HG03045 (cell line): ENCODE results near the gene SF3B3.

Experiments
- ATAC-seq: cut with Tn5 transposase; IDR thresholded peaks from one replicate; pipeline ENCODE4 v1.9.1; 2021; ENCODE audit warnings: mild to moderate bottlenecking, moderate library complexity; ENCODE audit not compliant: unreplicated experiment

SF3B3 gene

DNA sequence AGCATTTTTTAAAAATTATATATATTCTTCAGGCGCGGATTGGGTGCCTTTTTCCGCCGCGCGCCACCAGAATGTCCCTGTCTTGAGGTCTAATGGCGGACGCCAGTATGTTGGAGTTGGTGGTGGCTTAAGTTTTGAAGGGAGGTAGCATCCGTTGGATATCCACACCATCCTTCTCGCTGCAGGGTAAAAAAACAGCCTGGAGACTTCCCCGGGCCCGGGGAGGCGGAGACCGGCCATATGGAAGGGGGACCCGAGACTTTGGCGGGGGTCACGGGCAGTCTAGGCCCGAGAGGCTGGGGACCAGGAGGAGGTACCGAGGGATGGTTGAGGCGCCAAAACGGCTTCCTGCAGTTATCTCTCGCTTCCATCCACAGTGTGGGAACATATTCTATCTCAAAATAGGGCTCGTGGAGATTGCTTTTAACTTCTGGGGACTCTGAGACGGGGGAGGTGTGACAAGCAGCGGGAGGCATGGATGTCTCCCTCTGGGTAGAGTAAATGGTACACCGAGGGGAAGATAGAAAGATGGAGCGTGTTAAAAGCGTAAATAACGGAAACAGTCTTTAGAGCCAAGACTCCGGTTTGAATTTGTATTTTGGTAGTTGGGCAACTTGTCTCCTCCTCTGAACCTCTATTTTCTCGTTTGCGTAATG, at the start of gene SF3B3:
TSS of gene SF3B3 (plus strand) at position 74 of the 656 bp plus-strand sequence. CDS start 2,841 bp downstream, outside the sequence.
- peak; percentile 52 for ATAC-seq

DNA sequence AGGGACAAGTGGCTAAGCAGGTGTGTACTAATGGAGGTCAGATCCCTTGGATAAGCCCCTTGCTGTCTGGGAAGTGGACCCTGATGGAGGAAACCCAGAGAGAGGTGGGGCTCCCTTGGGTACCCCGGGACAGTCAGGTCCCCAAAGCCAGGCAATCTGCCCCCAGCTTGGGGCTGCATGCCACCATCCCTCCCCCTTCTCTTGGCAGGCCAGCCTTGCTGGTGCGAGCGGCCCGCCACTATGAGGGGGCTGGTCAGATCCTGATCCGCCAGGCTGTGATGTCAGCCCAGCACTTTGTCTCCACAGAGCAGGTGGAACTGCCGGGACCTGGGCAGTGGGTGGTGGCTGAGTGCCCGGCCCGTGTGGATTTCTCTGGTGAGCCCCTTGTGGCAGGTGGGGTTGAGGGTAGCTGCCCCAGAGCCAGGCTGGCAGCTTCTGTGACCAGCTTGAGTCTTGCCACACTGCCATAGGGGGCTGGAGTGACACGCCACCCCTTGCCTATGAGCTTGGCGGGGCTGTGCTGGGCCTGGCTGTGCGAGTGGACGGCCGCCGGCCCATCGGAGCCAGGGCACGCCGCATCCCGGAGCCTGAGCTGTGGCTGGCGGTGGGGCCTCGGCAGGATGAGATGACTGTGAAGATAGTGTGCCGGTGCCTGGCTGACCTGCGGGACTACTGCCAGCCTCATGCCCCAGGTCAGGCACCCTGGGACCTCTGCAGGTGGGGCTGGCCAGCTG, 49.1 kb upstream of the SF3B3 start:
- no peak for ATAC-seq

DNA sequence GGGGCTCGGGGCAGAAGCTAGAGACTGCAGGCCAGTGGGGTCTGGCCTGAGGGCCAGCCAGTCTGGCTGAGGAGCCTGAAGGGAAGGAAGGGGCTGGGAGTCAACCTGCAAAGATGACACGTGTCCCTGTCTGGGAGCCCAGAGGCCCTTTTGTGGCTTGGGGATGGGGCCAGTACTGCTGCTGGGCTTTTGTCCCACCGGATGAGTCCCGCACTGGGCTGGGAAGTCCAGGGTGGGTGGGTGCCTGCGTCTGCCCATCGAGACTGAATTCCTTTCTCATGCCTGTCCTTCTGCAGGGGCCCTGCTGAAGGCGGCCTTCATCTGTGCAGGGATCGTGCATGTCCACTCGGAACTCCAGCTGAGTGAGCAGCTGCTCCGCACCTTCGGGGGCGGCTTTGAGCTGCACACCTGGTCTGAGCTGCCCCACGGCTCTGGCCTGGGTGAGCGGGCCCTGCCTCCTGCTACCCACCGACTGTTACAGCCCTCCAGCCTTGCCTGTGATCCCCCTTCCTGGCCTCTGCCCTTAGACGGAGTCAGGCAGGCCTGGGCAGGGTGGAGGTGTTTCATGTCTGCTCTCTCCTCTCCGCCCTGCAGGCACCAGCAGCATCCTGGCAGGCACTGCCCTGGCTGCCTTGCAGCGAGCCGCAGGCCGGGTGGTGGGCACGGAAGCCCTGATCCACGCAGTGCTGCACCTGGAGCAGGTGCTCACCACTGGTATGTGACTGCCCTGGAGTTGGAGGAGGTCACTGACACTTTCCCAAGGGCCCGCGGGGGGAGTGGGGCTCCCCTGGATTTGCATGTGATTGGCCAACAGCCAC, 48.4 kb upstream of the SF3B3 start:
- ATAC-seq, result no peak

DNA sequence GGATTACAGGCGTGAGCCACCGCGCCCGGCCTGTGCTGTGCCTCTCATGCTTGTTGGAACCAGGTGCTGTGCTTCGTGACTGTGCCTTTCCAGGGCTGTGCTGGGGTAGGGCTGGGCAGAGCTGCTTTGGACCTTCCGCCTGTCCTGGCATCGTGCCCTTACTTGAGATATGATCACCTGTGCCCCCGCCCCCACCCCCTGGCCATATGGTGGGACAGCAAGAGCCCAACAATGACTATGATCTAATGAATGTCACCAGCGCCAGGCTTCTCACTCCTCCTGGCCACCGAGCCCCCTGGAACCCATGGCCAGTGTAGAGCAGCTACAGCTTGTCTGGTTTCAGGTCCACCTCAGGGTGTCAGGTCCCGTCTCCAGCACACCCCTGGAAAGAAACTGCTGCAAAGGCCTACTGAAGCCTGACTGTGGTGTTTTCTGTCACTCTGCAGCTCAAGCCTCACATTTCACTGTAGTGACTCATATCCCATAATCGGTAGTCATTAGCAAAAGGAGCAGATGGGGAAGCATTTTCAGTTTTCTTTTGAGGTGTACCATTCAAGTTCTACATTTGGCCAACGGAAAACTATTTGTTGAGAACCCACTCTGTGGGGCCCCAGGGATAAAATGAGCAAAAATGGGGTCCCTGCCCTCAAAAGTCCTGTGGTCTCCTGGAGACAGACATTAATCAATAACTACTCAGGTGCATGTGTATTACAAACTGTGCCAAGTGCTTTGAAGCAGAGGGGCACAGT, 47.2 kb upstream of the SF3B3 start:
- ATAC-seq, result peak; percentile 77

DNA sequence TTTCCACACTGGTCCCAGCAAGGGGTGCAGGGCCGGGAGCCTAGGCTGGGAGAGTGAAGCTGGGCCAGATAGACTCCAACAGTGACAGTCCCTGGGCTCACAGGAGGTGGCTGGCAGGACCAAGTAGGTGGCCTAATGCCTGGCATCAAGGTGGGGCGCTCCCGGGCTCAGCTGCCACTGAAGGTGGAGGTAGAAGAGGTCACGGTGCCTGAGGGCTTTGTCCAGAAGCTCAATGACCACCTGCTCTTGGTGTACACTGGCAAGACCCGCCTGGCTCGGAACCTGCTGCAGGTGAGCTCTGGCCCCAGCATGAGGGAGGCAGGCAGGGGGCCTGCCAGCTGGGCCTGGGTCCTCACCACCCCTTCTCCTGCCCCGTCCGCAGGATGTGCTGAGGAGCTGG, 45.4 kb upstream of the SF3B3 start:
- ATAC-seq, result no peak

DNA sequence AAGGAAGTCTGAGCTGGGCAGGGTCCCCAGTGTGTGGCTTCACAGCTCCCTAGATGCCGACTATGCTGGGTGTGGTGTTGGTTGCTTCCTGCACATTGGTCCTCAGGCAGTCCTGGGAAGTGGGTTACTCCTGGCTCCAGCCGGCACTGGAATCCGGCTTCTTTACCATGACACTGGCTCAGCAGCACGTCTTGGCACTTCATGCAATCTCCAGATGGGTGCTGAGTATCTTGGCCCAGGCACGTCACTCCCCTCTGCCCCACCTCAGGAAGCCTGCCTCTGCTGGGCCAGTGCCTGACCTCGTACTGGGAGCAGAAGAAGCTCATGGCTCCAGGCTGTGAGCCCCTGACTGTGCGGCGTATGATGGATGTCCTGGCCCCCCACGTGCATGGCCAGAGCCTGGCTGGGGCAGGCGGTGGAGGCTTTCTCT, 44.7 kb upstream of the SF3B3 start:
- ATAC-seq, result no peak

DNA sequence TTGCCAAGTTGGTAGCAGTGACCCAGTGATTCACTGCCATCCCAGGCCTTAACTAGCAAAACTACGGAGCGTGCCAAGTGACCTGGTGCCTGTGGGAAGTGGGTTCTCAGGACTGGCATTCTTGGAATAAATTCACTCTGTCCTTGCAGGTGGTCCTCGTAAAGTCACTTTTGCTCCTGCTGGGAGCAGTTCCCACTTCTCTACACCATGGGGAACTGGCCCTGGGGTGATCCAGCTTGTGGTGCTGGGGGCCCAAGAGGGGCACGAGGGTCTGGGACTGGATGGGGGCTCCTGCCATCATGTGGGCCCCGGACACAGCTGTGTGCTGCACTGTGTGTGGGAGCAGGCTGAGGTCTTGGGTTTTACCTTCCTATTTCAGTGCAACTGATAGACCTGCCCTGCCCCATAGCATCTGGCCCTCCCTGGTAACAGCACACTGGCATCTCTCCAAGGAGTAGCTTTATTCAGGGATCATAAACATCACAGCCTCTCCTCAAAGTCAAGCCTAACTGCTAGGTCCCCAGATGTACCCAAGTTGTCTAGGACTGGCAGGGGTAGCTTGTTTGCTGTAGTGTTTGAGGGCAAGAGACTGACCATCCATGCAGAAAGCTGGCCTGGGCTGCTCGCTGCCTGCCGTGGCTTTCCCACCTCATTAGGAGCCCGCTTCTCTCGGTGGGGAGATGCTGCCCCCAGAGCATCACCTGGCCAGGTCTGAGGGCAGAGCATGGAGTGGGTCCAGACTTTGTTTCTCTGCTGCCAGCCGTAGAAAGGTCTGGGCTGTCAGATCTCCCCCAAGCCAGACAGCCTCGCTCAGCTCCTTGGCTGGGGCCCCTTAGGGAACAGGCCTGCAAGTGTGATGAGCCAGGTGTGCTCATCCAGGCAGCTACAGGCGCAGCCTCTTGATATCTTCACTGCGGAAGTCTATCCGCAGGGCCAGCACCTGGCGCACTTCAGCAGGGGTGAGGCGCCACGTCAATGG, 43.2 kb upstream of the SF3B3 start:
- ATAC-seq, result no peak

DNA sequence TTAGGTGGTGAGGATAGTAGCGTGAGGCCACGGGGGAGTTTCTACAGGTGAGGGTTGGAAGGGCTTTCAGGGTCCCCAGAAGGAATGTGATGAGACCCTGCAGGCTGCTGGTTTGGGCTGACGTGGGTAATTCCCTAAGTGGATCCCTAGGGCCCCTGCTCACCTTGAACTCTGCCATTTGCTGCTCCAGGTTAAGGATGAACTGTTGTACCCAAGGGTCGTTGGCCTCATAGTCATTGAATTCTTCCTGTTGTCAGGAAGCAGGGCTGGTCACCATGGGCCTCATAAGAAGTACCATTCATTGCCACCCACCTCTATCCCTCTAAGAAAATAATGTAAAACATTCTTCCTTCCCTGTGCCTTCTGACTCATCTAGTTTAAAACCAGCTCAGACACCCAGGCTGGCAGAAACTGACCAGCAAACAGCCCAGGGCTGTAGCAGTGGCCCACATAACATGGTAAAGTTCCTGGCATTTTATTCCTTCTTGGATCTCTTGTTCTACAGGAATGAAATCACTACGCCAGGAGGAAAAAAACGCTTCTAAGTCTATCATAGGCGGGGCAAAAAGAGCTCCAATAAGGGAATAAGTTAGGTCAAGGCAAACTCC, 41.6 kb upstream of the SF3B3 start:
- ATAC-seq, result no peak

DNA sequence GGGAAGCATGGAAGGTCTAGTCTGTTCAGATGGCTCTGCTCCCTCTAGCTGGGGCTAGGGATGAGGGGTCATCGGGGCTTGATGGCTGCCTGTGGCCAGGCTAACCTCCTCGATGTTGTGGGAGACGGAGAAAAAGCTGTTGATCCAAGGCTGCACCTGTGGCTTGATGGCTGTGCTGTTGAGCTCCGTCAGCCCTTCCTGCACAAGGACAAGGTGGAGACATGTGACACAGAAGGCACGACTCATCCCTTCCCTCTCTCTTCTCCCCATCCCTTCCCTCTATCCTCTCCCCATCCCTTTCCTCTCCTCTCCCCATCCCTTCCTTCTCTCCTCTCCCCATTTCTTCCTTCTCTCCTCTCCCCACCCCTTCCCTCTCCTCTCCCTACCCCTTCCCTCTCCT, 41.0 kb upstream of the SF3B3 start:
- ATAC-seq, result no peak

DNA sequence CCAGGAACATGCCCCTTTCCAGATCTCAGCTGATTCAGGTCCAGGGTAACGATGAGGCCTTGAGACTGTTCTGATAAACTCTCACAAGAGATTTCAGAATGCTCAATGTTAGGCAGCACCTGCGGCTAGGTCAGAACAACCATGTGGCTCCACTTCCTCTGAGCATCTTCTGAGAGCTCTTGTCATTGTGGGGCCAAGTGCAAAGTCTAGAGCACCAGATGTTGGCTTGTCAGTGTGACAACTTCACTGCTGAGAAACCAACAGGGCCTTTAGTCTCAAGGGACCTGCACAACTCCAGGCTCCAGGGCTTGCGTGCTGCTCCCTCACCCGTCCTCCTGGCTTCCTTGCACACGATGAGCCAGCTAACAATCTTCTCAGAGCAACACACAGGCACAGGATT, 40.2 kb upstream of the SF3B3 start:
- ATAC-seq, result no peak

DNA sequence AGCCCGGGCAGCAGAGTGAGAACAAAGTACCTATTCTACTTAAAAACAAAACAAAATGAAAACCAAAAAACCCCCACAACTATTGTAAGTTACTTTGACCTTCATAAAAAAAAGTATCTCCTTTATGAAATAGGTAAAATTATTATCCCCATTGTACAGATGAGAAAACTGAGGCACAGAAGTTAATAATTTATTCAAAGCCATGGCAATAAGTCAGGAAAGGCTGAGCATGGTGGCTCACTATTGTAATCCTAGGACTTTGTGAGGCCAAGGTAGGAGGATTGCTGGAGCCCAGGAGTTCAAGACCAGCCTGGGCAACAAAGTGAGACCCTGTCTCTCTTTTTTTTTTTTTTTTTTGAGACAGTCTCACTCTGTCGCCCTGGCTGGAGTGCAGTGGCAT, 38.7 kb upstream of the SF3B3 start:
- ATAC-seq, result no peak

DNA sequence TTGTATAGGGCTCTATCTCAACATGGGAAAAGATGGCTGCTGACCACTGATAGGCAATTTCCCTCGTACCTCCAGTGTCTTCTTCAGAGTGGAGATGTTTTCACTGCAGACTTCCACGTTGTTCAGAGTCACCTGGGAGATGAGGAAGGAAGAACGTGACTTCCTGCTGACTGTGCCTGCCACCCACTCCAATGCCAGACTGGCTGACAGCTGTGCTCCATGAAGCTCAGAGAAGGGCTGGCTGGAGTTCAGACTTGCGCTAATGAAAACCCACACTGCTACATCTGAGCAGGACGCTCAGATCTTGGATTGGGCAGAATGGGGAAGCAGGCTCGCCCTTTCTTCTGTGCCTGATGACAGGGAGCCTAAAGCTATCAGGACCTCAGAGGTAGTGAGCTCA, 33.4 kb upstream of the SF3B3 start:
- ATAC-seq, result no peak

DNA sequence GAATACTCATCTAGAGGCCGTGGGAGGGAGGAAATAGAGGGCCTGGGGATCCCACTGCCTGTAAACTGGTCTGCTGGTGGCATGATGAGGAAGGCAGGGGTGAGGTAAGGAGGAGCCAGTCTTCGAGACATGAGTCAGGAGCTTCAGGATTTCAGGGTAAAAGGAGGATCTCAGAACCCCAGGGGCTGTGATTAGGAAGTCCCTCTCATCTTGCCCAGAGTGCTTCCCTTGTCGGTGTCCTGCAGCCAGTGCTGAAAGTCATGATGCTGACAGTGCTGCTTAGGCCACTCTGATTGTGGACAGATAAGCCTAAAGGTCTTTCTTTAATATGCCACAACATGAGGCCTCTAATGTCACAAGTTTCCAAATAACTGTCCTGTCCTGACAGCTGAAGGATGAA, 29.8 kb upstream of the SF3B3 start:
- no peak for ATAC-seq

DNA sequence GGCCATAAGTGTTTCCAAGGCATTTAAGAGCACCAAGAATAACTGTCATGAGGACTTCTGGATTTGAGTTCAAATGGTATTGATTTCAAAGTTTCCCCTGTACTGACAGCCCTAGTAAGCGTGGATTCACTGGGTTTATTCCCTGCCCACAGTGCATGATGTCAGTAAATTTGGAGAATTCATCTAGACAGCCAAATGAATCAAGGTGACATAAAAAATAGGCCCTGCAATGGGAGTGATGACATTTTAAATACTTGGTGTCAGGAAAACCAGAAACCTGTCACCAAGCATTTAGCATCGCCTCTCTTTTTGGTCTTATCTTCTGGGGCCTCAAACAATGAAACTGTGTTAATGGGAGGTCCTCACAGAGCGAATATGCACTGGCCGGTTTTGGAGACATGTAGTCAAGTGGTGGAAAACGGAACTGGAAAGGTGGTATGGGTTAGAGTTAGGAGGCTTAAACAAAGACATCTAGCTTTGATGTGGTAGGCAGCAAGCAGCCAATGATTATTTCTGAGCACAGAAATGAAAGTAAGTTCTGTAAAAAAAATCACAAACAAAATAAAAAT, 29.3 kb upstream of the SF3B3 start:
- no peak for ATAC-seq

DNA sequence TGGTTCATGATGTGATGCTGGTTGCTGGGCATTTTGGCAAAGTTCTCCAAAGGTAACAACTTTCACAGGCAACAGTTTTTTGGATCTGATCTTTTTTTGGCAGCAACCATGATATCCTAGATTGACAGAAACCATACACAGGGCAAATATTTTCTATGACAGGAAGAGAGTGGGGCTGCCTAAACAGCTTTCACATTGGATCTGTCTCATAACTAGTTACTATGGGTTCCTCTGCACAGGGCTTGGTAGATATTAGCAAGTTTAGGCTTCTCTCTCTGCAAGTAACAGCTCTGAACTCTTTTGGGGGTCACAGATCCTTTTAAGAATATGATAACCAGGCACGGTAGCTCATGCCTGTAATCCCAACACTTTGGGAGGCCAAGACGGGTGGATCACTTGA, 28.8 kb upstream of the SF3B3 start:
- no peak for ATAC-seq

DNA sequence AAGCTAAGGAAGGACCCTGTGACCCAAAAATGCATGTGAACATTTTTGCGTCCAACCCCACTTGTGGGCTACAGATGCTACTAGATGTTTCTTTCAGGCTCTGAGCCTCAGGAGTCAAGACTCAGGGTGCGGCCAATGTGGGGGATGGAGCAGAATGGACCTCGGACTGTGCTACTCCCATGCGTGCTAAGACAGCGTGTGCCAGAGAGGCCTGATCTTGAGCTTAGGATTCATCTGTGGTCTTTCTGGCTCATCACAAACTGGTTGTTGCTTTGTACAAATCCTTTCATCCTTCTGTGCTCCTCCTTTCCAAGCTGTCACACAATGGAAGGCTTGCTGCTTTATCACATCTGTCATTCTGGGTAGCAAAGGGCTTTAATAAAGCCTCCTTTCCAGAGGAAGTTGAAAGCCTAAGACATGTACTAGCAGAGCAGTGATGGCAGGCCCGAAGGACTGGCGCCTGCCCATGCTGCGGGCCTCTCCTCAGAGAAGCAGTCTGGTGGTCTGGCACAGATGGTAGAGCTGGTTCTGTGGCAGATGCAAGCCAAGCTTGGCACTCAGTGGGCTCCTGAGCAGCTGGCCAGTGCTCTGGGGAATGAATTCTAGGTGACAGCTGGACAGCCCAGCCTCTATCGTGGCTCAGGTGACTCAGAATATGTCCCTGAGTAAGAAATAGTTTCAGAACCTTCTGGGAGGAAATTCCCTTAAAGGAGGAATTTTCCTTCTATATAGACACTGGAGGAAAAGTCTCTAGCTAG, 28.0 kb upstream of the SF3B3 start:
- ATAC-seq, result peak; percentile 25

DNA sequence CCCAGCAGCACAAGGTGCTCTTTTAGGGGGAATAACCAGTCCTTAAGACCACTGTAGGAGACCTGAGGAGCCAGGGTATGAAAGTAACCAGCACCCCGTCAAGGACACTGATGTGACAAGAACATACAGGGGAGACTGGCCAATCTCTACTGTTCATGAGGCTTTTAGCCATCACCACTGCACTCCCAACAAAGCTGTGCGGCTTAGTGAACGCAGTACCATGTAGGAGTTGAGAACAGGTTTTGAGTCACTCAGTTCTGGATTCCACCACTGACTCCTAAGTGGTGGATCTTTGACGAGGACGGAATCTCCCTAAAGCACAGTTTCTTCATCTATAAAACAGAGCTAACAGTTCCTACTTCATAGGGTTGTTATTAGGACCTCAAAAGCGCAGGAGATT, 27.1 kb upstream of the SF3B3 start:
- ATAC-seq, result peak; percentile 59

DNA sequence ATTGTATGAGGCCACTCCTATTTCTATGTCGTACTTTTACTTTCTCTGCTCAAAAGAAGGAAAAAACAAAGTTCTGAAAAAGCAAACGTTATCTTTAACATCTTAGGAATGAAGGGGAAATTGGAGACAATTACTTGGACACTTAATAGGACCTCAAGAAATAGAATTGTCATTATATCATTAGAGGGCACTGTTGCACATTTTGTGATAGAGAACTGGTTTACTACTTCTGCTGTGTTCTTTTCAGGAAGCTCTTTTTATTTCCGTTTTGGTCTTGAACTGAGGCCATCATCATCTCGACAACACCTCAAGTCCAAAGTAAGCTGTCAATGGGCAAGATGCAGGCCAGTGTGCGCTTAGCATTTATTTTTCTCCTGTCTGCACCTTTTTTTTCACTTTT, 14.9 kb upstream of the SF3B3 start:
- ATAC-seq, result no peak
